VCaP (cell line): ENCODE results near the gene ILDR1.

ENCODE experiments used
- H3K27ac ChIP-seq: fragments of 450-650 bp; 2 replicates; pipeline ENCODE4 v1.5.1; 2017
- CTCF ChIP-seq: fragments of 450-650 bp; conservative IDR thresholded peaks from 2 replicates; pipeline ENCODE4 v1.5.1; 2017; ENCODE audit warnings: mild to moderate bottlenecking, moderate library complexity

Gene ILDR1

GRCh38 chr3:121992601-121993560, 29.2 kb downstream of the ILDR1 start:
- no peak for TF ChIP-seq CTCF
- H3K27ac ChIP-seq = no peak overlapping the region

DNA sequence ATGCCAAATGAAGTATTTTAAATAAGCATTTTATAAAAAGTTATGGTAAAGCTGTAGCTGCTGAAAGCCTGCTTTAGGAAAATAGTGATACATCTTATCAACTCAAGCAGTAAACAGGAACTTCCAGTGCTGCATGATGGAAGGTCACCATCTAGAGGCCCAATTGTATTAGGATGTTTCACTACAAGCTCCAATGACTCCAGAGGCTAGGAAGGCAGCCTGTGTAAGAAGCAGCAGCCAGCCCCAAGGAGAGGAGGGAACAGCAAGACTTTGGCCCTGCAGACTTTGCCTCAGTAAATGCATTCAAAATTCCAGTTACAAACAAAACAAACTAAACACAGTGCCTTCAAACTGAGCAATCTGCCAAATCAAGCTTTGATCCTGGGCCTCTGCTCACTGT, 32.1 kb downstream of the ILDR1 start:
- H3K27ac ChIP-seq = peak overlapping the region; percentile 18; the same call in 1 of the 2 replicates
- TF ChIP-seq CTCF = peak; percentile 76

DNA sequence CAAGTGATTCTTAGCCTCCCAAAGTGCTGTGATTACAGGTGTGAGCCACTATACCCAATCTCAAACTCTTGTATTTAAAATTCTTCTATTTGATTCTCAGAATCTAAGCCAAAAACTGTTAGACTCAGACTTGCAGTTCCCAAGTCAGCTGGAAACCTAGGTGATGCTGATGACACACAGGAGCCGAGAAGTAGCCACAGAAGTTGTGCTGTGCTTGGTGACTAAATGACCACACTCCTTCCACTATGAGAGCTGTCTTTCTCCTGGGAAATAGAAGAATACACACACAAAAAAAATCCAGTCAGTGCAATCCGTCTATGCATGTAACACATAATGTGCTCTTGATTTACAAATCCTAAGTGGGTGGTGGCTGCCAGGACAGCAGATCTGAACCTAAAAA, 33.9 kb downstream of the ILDR1 start:
- no peak overlapping the region for H3K27ac ChIP-seq
- TF ChIP-seq CTCF = no peak

- no peak for TF ChIP-seq CTCF
Measured at GRCh38 chr3:121985846-121986245, 36.2 kb downstream of the ILDR1 start.

DNA sequence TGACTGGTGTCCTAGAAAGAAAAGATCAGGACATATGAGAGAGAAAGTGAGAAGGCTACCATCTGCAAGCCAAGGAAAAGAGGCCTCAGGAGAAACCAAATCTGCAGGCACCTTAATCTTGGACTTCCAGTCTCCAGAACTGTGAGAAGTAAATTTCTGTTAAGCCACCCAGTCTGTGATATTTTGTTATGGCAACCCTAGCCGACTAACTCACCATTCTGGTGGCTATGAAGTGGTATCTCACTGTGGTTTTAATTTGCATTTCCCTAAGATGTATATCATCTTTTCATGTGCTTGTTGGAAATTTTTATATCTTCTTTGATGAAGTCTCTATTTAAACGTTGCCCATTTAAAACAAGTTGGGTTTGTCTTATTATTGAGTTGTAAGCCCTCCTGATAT, 40.6 kb downstream of the ILDR1 start:
- no peak for TF ChIP-seq CTCF
- H3K27ac ChIP-seq = no peak overlapping the region

More at GRCh38 chr3:121985846-121986245, 36.2 kb downstream of the ILDR1 start:
- H3K27ac ChIP-seq = no peak overlapping the region

GRCh38 chr3:121980450-121980796, 41.6 kb downstream of the ILDR1 start:
- TF ChIP-seq CTCF = no peak
- H3K27ac ChIP-seq = no peak overlapping the region; the same call in 1 of the 2 replicates

DNA sequence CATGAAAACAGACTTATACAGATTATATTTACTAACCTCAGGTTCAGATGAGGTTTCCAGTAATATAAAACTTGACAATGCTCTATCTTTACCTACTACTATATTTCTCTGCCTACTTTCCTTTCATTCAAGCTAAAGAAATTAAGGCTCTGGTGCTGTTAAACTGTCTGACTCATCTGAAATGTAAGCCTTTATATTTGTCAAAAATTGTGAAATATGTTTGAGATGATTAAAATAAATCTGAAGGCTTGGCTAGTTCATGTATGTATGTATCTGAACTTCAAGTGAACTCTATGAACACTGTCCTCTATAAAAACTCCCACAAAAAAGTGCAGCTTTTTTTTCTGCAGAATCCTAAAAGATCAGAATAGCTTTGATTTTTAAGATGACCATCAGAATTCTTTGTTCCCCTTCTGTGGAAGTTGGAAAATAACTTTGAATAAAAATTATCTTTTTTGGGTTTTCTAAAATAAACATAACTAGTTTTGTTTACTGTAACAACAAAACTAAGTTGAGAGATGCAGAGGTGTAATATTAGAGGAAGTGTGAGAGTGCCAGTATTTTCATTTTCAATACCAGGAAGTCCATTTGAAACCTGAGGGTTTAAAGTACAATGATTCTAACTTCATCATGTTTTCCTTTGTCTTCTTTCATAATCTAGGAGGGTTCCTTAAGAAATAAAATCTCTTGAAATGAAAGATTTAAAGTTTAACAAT, 42.2 kb downstream of the ILDR1 start:
- no peak for TF ChIP-seq CTCF
- no peak overlapping the region; the same call in 1 of the 2 replicates for H3K27ac ChIP-seq
